Panc1 (cell line): Measurements from ENCODE around the gene ATP6V1C2.

Experiments
- CTCF ChIP-seq: fragments of 450-650 bp; IDR thresholded peaks from 2 replicates; pipeline ENCODE4 v1.5.1; 2017; ENCODE audit warnings: mild to moderate bottlenecking
- POLR2AphosphoS5 ChIP-seq: IDR thresholded peaks from 2 replicates; pipeline ENCODE4 v1.6.1; 2012; ENCODE audit warnings: mild to moderate bottlenecking, low read depth, low read length, moderate library complexity
- REST ChIP-seq, 2 experiments: IDR thresholded peaks; 2 replicates each; pipeline ENCODE4 v1.6.1; 2011 to 2012; ENCODE audit warnings: low read depth in 2 of 2, control low read depth in 1 of 2, low read length in 1 of 2, mild to moderate bottlenecking in 1 of 2, moderate library complexity in 1 of 2; ENCODE audit not compliant: insufficient read depth in 1 of 2
- SIN3A ChIP-seq: IDR thresholded peaks from 2 replicates; pipeline ENCODE4 v1.6.1; 2012; ENCODE audit warnings: low read depth, mild to moderate bottlenecking, low read length, moderate library complexity, borderline replicate concordance; ENCODE audit not compliant: insufficient read depth
- TCF7L2 ChIP-seq: IDR thresholded peaks from 2 replicates; pipeline ENCODE4 v1.6.1; 2011; ENCODE audit warnings: mild to moderate bottlenecking, low read depth, low read length, inconsistent platforms

- TF ChIP-seq CTCF (no peak), POLR2AphosphoS5 (no peak), TCF7L2 (no peak), SIN3A (no peak), REST (IDR thresholded peaks at IDR 0.05; ENCODE audit: insufficient read depth in 1 of 2, low read depth in 2 of 2, low read length in 1 of 2) (no peak)
These were observed 50.4 kb downstream of the ATP6V1C2 start for GRCh38 chr2:10771786-10772185.
